HK-2 (cell line): ENCODE data around the gene GPR50.
A peak's percentile ranks its signal among the peaks of the same experiment; 100 is the strongest.

Source experiments
- DNase-seq: peaks from one replicate; pipeline ENCODE4 v3.0.0-alpha.2; 2018; ENCODE audit not compliant: unreplicated experiment

The GPR50 gene

GRCh38 chrX:151176231-151176750 lies at the start of gene GPR50:
Gene GPR50 (plus strand): TSS chrX:151176584. CDS start chrX:151176722, 138 bp downstream.
- DNase-seq = no peak

DNA sequence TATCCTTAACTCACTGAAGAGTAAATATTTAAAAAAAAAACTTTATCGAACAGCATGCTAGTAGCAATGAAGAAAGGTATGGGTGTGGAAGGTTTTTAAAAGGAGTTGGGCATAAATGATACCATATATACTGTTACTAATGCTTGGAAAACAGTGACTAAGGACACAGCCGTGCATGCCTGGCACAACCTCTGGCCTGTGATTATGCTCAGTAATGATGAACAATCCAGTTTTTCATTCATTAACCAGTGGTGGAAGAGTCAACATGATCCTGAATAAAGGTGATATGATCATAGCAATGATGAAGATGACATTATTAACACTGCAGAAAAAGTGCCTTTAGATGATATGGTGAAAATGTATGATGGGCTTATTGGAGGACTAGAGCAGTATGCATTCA lies 43.9 kb upstream of the GPR50 start:
- no peak for DNase-seq

DNA sequence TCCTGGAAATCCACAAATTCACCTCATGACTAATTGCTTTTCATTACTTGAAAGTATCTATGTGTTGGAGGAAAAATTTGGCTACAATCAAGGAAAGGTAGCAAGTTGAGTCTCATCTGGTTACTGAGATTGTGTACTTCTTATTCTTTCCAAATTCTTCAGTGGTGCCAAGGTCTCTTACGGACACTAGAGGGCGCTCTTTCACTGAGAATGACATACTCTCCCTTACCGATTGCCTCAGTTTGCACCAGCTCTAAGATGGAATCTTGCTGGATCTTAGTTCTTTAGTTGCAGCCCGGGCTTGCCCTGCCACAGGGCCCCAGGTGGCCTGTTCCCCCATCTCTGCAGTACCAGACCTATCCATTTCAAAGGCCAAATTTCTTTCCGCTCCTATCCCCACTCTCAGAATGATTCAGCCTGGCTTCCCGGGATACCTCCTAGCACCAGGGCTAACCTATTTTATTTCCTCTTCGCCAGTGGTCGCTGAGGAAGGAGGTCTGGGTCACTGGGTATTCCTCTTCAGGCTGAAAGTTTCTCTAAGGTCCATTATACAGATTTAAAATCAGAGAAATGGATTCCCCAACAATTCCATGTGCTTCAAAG lies 24.6 kb upstream of the GPR50 start:
- peak; percentile 10 for DNase-seq

DNA sequence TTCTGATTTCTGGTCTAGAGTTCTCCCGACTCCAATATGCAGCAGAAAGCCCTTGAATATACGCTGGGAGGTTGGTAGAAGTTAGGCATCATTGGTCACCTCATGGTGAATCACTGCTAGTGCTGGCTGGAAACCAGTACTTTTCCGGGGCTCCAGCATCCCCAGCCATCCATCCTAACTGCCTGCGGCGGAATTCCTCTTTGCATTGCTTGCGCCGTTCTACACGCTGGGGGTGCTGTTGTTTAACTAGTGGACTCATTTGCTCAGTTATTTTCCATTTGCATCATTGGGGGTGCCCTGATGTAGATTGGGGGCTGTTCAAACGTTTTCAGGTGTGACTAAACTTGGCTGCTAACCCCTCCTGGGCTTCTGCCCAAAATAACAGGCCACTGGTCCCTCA lies 23.3 kb upstream of the GPR50 start:
- peak; percentile 11 for DNase-seq

DNA sequence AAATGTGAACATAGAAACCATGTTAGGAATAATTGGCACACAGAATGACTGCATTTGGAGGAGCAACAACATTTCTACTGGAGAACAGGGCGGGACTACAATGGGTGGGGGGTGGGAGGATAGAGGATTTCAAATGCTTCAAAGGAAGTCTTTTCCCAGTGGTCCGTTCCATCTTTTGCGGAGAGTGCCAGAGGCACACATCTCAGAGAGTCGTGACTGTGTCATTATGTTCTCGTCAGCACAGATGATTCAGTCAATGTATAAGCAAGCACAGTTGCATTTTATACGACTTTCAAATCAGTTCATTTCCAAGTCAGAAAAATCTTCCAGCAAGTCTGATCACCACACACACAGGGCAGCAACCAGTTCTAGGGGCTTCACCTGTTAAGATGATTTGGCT lies 22.7 kb upstream of the GPR50 start:
- no peak for DNase-seq

DNA sequence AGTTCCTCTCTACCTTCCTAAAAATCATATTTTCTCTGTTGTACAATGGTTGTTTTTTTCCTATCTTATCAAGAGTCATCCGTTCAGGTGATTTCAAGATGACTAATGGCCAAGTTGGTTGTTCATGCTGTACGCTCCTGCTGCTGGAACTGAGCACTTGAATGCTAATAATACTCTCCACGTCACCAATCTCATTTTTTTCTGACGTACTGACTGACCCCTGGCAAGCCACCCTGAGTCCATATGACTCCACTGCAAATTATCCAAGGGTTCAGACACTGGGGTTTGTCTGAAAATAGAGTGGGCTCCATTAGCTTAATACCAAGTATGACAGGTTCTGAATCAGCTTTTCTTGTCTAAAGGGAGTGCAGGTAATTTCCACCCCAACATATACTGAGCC lies 21.1 kb upstream of the GPR50 start:
- DNase-seq = no peak

DNA sequence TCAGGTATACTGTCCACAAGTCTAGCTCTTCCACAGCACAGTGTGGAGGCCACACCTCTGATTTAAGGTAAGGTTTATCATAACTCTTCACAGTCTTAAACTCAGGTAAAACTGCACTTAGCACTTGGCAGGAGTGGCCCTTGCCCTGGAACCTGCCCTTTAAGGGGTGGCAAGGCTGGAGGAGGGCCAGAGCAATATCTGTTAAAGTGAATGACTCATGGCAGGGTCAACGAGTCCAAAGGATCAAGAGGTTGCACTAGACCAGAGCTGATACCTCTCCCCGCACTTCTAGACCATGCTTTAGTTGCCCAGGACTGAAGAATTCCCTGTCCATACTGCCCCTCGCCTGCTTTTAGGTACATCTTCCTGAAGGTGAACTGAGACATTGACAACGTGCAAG lies 14.7 kb upstream of the GPR50 start:
- DNase-seq = no peak

DNA sequence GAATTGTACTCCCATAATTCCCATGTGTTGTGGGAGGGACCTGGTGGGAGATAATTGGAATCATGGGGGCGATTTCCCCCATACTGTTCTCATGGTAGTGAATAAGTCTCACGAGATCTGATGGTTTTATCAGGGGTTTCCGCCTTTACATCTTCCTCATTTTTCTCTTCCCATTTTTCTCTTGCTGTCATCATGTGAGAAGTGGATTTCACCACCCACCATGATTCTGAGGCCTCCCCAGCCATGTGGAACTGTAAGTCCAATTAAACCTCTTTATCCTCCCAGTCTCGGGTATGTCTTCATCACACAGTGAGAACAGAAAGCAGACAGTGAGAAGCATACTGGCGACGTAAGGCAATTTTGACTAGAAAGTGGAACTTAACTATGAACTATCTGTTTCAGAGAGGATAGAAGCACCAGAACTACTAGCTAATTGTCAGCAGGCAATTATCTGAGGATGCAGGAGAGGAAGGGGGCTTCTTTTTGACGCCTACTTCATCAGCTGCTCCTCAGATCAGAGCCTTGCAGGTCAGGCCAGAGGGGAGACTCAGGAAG lies 8.5 kb upstream of the GPR50 start:
- no peak for DNase-seq

DNA sequence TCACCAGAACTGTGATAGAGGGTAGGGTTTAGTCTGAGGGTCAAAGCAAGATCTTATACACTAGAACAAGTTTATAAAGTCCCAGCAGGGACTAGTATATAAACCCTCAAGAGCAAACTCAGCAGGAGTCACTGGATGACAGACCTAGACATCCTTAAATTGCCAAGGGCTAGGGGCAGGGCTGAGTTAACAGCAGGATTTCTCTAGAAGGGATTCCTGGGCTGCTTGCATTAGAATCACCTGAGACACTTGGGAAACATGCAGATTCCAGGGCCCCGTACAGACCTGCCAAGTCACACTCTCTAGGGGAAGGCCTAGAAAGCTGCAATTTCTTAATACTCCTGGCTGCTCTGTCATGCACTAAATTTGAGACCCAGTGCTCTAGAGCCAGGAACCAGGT lies 6.6 kb upstream of the GPR50 start:
- DNase-seq = no peak

DNA sequence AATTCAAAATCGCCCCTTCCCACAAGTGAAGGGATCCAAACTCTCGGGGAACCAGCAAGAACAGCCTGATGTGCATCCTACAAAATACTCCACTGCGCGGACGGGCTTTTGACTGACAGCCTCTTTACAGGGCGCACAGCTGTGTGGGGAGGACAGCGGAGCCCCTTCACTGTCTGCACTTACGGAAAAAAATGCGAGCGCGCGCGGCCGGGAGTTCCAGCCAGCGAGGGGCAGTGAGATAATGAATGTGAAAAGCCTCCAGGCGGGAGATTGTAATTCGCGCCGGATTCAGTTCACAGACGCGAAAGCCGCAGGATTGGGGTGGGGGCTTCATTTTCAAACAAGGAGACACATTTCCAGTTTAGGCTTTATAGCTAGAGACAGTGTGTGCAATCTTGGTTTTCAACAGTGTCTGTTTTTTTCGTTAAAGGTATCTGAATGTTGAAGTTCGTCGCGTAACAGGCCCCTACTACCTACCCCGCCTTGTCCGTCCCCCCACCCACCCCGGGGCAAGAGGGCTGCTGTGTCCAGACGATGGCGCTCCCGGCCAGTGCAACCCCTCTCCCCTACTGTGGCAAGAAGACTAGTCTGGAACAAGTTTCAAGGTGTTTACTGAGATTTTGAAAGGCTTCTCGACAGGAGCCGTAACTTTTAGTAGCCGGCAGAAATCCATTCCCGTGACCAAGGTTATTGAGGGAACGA lies 1.7 kb upstream of the GPR50 start:
- no peak for DNase-seq

DNA sequence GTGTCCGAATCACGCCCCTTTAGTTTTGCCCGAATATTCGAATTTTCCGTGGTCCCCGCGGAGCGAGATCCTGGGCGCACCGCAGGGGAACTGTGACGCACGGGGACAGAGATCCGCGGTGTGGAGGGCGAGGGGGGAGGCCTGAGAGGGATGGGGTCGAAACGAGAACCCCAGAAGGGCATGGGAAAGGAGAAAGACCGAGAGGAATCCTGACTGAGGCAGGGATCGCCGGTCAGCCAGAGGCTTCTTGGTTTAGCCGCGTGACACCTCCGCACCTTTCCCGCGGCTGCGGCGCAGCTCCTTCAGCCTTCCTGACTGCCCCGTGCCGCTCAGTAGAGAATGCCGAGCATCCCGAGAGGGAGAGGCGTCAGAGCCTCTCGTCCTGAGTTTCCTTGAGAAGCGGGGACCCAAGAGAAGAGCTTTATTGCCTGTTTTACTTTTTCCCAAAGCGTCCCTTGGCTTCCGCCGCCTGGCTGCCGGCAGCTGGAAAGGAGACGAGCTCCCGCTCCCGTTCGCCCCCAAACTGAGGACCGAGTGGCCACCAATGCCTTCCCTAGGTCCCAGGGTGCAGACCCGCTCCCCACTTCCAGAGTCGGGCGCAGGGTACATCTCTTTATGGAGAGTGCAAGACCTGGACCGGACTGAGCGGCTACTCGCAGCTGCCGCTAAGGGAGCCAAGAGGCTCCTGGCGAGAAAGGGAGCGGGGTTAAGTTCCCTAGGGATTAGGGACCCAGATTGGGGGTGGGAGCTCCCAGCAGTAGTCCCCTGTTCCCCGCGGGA lies 911 bp upstream of the GPR50 start:
- no peak for DNase-seq

DNA sequence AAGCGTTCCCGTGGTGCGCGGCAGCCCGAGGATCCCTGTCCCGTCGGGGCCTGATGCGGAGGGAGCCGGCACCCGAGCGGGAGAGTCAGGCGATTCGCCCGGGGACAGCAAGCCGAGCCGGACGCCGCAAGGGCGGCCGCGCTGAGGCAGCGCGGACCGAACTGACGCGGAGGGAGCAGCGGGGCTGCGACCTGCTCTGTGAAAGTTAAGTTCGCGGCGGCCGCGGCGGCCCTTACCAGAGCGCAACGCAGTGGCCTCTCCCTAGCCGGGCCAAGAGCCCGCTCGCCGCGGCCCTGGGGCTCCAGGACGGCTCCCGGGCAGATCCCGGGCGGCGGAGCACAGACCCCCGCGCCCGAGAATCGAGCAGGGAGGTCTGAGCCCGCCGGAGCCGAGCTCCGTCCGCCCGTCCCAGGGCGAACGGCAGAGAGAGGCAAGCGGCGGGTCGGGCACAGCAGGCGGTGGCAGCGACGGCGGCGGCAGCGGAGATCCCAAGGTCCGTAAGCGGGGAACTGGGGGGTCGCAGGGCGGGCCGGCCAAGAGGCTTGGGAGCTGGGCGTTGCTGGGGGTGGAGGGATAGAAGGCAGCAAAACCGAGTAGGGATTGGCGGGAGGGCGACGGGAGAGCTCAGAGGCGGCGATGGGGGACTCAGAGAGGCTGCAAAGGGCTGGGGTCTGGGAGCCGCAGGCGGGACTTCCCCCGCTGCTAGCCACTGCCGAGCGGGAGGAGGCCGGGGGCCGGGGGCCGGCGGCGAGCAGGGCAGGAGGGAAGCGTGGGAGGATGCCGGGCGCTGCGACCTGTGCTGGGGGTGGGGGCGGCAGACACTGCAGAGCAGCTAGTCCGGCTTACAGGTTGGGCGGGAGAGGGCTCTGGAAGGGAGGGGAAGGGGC lies 1.0 kb downstream of the GPR50 start:
- no peak for DNase-seq

GRCh38 chrX:151178746-151179145 lies 2.4 kb downstream of the GPR50 start:
- DNase-seq = no peak

DNA sequence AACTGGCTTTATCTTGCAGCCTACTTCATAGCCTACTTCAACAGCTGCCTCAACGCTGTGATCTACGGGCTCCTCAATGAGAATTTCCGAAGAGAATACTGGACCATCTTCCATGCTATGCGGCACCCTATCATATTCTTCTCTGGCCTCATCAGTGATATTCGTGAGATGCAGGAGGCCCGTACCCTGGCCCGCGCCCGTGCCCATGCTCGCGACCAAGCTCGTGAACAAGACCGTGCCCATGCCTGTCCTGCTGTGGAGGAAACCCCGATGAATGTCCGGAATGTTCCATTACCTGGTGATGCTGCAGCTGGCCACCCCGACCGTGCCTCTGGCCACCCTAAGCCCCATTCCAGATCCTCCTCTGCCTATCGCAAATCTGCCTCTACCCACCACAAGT lies 4.0 kb downstream of the GPR50 start:
- DNase-seq = no peak

DNA sequence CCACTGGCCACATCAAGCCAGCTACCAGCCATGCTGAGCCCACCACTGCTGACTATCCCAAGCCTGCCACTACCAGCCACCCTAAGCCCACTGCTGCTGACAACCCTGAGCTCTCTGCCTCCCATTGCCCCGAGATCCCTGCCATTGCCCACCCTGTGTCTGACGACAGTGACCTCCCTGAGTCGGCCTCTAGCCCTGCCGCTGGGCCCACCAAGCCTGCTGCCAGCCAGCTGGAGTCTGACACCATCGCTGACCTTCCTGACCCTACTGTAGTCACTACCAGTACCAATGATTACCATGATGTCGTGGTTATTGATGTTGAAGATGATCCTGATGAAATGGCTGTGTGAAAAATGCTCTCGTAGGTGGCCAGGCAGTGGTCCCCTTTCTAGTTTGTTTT lies 4.7 kb downstream of the GPR50 start:
- DNase-seq = no peak

- no peak for DNase-seq
Observed at GRCh38 chrX:151183233-151183753, 6.9 kb downstream of the GPR50 start.

DNA sequence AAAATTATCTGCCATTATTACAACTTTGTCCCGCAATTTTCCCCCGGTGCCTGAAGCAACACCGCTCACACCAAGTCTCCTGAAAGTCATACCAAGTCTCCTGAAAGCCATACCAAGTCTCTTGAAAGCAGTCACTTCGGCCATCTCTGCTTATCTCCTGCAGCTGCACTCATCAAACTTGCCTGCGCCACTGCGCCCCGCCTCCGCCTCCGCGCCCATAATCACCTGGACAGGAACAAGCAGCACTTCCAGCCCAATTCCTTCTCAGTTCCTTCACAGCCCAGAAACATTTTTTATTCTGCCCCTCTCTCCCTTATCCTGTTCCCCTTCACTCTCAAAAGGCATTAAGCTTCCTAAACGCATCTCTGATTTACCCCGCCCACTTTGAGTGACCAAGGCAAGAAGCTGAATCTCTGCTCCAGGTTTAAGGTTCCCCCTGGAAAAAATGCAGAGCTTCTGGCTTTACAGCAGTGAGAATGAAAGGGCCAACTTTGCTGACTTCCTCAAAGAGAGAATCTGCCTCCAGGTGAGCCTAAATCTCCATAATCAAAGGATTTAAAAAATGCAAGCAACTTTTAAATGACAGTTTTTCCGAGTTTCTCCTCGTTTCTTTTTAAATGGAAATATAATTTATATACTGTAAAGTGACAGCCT lies 7.7 kb downstream of the GPR50 start:
- DNase-seq = no peak

GRCh38 chrX:151184705-151185104 lies 8.3 kb downstream of the GPR50 start:
- no peak for DNase-seq

DNA sequence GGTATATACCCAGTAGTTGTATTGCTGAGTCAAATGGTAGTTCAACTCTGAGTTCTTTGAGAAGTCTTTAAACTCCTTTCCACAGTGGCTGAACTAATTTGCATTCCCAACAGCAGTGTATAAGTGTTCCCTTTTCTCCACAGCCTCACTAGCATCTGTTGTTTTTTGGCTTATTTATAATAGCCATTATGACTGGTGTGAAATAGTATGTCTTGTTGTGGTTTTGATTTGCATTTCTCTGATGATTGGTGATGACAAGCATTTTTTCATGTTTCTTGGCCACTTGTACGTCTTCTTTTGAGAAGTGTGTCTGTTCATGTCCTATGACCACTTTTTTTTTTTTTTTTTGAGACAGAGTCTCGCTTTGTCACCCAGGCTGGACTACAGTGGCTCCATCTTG lies 30.5 kb downstream of the GPR50 start:
- DNase-seq = no peak

GRCh38 chrX:151225843-151226242 lies 49.5 kb downstream of the GPR50 start:
- DNase-seq = no peak

DNA sequence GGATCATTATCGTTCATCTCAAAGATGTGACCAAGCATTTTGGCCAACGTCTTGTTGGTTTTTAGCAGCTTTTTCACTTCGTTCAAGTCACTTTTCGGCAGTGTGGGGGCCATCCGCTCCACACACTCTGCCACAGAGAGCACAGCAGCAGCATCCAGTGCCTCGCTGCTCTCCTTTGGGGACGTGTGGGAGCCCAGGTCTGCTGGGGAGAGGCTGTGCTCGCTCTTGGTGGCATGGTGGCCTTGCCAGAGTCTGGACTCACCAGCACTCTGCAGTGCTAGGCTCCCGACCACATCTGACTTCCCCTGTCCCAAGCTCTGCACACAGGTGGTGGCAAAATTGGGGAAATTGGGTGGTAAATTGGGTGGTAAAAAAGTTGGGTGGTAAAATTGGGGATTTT lies 50.6 kb downstream of the GPR50 start:
- no peak for DNase-seq
